NK-92 (cell line): ENCODE measurements around the gene CTNND1.
"Not testable (repeated sequence)": the region's sequence is repeated elsewhere in the genome, so short reads cannot be mapped to it uniquely, and the experiment has no call there.

ENCODE experiments used
- DNase-seq: peaks from one replicate; lab custom pipeline; 2025; ENCODE audit not compliant: unreplicated experiment; lab: John Stamatoyannopoulos, UW

Gene CTNND1, protein sequence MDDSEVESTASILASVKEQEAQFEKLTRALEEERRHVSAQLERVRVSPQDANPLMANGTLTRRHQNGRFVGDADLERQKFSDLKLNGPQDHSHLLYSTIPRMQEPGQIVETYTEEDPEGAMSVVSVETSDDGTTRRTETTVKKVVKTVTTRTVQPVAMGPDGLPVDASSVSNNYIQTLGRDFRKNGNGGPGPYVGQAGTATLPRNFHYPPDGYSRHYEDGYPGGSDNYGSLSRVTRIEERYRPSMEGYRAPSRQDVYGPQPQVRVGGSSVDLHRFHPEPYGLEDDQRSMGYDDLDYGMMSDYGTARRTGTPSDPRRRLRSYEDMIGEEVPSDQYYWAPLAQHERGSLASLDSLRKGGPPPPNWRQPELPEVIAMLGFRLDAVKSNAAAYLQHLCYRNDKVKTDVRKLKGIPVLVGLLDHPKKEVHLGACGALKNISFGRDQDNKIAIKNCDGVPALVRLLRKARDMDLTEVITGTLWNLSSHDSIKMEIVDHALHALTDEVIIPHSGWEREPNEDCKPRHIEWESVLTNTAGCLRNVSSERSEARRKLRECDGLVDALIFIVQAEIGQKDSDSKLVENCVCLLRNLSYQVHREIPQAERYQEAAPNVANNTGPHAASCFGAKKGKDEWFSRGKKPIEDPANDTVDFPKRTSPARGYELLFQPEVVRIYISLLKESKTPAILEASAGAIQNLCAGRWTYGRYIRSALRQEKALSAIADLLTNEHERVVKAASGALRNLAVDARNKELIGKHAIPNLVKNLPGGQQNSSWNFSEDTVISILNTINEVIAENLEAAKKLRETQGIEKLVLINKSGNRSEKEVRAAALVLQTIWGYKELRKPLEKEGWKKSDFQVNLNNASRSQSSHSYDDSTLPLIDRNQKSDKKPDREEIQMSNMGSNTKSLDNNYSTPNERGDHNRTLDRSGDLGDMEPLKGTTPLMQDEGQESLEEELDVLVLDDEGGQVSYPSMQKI

DNA sequence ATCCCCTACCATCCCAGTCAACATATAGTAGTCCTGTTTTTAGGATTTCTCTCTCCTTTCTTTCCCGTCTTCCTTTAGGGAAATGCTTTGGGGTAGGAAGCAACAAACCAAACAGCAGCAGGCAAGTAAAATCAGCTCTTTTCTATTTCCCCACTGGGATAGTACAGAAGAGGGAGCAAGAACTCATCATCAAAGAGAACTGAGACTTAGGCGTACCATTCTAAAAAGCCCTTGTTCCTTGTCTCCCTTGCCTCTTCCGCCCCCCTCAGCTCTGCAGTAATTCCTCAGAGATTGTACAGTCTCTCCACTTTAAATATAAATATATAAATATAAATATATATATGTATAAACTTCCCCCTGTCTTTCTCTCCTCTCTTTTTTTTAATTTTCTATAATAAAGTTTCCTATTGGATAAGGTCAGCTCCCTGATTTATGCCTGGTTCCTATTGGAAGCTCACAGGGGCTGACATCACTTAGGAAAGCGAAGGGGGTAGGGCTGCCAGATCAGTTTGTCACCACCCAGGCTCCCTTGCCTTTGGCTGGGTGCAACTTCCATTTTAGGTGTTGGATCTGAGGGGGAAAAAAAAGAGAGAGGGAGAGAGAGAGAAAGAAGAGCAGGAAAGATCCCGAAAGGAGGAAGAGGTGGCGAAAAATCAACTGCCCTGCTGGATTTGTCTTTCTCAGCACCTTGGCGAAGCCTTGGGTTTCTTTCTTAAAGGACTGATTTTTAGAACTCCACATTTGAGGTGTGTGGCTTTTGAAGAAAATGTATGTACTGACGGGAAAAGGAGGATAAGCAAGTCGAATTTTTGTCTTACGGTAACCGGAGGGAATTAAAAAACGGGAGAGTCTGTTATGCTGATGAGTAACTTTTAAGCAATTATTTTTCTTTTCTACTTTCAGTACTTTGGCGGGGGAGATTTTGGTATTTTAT lies at the start of gene CTNND1:
Gene CTNND1, plus strand, starts transcription at position 502 of the 934 bp plus-strand sequence. CDS start 29,677 bp downstream, outside the sequence.
- no peak for DNase-seq

- DNase-seq: peak; percentile 69
Measured at GRCh38 chr11:57712256-57713150, 49.1 kb upstream of the CTNND1 start, which contains the start of gene TMX2. Gene TMX2, plus strand, starts transcription at chr11:57712593. Its CDS starts 26 bp downstream, at chr11:57712619.

DNA sequence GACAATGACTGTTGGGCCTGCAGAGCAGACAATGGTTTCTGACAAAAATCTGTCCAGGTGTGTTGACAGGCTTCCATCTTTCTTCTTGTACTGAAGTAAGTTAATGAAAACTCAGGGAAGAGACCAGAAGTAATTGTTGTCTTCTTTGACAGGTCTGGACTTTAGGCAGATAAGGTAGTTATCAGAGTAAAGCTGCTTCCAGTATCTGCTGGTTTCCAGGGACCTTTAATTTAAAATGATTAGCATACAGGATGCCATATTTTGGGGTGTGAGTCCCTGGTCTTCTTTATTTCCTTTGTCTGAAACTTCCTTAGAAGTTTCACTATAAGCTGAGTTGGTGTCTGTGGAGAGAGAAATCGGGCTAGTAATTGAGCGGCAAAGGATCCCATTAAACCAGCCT lies 47.8 kb upstream of the CTNND1 start:
- no peak for DNase-seq

DNA sequence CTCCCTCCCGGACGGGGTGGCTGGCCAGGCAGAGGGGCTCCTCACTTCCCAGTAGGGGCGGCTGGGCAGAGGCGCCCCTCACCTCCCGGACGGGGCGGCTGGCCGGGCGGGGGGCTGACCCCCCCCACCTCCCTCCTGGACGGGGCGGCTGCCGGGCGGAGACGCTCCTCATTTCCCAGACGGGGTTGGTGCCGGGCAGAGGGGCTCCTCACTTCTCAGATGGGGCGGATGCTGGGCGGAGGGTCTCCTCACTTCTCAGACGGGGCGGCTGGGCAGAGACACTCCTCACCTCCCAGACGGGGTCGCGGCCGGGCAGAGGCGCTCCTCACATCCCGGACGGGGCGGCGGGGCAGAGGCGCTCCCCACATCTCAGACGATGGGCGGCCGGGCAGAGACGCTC lies 44.9 kb upstream of the CTNND1 start:
- DNase-seq: not testable (repeated sequence)

- DNase-seq: no peak
Measured at GRCh38 chr11:57727185-57727584, 34.4 kb upstream of the CTNND1 start.

- DNase-seq: no peak
Measured at GRCh38 chr11:57728829-57729228, 32.8 kb upstream of the CTNND1 start.

DNA sequence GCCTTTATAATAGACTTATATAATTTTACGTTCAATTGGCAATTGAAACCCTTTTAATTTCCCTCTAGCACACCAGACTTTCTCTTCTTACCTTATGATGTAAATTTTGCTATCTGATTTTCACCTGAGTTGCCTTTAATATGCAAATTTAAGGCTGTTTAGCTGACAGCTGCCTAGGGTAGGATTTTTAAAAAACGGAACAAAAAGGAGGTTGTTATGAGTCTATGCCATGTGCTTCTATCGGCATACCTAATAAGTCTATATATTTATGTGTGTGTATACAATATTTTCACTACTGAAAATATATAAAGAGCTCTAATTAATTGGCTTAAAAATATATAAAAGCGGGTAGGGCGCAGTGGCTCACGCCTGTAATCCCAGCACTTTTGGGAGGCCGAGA lies 32.1 kb upstream of the CTNND1 start:
- DNase-seq: no peak

- DNase-seq: no peak
Measured at GRCh38 chr11:57732661-57733060, 28.9 kb upstream of the CTNND1 start.

- DNase-seq: no peak
Measured at GRCh38 chr11:57735619-57736298, 25.8 kb upstream of the CTNND1 start.

- peak; percentile 65 for DNase-seq
Measured at GRCh38 chr11:57741132-57742086, 20.2 kb upstream of the CTNND1 start, which contains the start of gene SELENOH. Gene SELENOH, plus strand, starts transcription at chr11:57741491. Its CDS starts 105 bp downstream, at chr11:57741596.

DNA sequence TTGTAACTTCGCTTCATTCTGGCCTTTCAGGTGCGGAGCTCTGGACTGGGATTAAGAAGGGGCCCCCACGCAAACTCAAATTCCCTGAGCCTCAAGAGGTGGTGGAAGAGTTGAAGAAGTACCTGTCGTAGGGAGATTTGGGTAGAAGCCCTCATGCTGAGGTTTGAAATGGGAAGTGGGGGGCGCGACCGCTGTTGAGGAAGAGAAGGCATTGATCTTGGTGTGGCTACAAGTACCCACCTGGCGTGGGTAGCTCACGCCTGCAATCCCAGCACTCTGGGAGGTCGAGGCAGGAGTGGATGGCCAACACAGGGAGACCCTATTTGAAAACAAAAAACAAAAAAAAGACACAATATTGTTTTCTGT lies 19.5 kb upstream of the CTNND1 start:
- no peak for DNase-seq

DNA sequence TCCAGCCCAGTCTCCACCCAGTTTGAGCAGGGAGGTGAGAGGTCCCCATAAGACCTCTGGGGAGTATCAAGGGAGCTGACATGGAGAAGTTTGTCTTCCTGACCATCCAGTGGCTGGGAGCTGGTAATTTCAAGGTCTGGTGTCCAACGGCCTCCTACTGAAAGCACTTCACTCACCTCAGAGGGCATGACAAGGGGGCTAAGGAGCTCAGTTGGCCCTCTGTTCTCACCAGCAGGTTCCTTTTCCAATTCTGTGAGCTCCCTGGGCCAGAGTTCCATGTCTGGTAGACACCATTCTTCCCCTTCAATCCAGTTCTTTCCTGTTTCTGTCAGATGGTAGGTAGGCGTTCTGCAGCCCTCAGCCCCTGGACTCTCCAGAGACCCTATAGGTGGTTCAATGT lies 17.2 kb upstream of the CTNND1 start:
- no peak for DNase-seq

- DNase-seq: no peak
Measured at GRCh38 chr11:57745206-57745605, 16.4 kb upstream of the CTNND1 start.

DNA sequence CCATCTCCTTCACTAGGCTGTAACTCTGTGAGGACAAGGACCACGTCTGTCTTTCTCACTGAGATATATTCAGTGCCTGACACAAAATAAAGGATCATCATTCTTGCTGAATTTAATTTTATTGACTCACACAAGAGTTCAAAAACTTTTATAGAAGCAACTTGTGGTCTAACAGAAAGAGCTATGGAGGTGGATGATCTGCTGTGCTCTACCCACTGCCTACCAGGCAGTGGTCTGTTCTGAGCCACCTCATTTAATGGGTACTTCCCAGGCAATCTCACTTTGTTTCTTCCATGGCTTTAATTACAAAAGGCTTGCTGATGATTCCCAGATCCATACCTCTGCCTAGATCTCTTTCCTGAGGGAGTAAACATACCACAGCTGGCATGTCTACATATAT lies 14.7 kb upstream of the CTNND1 start:
- DNase-seq: no peak

DNA sequence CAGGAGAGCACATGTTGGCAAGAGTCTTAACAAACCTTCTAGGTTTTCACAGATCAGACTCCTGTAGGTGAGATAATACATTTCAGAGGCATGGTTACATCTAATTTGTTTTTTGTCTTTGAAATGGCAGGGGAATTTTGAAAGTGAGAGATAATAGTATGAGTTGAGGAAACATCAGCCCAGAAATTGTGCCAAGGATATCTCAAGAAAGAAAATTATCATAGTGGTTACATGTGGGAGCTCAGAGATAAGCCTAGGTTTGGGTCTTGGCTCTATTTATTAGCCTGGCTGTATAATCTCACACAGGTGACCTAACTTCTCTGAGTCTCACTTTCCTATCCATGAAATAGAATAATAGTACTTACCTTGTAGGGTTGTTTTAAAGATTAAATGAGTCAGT lies 10.4 kb upstream of the CTNND1 start:
- no peak for DNase-seq

DNA sequence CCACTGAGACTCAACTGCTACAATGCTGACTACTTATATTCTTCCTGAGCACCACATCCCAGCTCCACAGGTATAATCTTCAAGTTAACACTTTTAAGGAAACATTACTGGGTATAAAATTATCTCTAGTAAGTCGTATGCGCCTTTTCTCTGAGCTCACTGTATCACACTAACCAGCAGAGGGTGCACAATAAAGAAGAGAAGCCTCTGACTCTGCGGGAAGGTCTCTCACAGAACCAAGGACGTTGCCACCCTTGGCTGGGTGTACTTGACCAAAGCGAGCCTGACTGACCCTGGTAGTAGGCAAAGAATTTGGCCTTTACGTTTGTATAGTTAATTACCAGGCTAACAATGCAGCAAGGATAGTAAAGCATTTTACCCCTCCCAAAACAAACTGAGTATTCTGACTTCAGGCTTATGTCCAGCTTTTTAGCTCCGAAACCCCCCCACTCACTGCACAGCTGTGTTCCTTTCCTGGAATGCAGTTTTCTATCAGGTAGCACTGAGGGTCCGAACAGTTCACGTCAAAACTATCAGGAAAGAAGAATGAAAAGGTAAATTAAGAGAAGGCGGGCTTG lies 9.8 kb upstream of the CTNND1 start, which contains the start of gene BTBD18:
Gene BTBD18, minus strand, starts transcription at position 144 of the 578 bp plus-strand sequence. CDS start 631 bp downstream, outside the sequence.
- DNase-seq: no peak

DNA sequence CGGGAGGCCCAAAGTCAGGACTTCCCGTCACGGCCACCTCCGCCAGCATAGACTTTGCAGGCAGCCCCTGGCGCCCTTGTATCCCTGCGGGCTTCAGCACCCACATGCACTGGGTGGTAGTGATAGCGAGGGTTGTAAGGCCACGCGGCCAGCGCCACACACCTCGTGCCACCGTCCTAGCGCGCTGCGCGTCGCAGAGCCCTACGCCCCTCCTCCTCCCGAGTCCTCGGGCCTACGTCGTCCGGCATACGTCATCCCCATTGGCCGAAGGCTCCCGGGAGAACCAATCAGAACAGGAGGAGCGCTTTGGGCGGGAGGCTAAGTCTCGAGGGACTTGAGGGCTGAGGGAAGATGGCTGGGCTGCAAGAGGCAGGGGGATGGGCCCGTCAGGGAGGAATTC lies 8.6 kb upstream of the CTNND1 start:
- DNase-seq: no peak
